ENCODE results near the gene TMEM37. TPM values are rescaled to one million over a fixed set of nuclear protein-coding genes. Genes with fewer than 3 reads are reported as not detected.
"Not testable (repeated sequence)": the region's sequence is repeated elsewhere in the genome, so short reads cannot be mapped to it uniquely, and the experiment has no call there.

Gene TMEM37
- total and polyA plus RNA-seq, 4 donors, result 17.6 to 125 (median 37.4) TPM

DNA sequence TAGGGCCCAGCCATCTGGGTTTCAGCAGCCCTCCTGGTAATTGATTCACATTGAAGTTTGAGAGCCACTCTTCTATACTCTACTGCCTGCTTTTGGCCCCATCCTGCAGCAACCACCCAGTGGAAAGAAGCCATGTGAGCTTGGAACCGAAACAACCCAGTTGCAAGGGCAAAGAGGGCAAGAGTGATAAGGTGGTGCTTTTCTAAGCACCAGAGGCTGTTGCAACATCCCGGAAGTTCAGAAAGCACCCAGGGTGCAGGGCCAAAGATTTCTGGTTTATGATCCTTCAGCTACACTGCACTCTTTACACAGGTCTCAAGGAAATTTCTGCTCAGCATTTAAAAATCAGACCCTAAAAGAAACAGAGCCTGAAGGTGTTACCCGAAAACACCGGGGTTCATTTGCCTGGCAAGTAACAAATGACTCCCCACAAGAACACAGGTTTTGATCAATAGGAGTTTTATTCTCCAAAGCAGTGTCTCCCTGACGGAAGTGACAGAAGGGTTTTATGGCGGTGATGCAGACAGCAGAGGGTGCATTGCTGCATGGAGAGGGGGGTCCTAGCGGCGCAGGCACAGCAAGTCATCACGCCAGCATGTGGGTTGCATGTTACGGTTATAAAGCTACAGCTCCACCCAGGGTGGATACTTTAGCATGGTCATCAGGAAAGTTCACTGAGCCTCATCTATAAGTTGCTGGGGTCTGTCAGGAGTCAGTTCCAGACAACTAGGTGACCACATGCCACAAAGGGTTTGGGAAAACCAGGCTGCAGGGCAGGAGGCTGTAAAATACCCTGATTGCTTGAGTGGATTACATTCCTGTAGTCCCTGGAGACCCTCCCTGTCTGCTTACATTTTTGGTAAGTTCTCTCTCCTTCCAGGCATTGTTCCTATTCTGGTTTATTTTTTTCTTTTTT, 28.8 kb upstream of the TMEM37 start:
- TF ChIP-seq EGR1 (IDR thresholded peaks at IDR 0.05; ENCODE audit: low read depth in 2 of 2) (peak in 1 of 2 donors; percentile 77), SP1 (IDR thresholded peaks at IDR 0.05) (peak; percentile 74), RAD21 (IDR thresholded peaks at IDR 0.05) (peak; percentile 64 to 75), HNF4G (IDR thresholded peaks at IDR 0.05) (peak; percentile 23), TAF1 (conservative IDR thresholded peaks at IDR 0.05) (no peak), FOXA1 (IDR thresholded peaks at IDR 0.05) (peak; percentile 62), HNF4A (conservative IDR thresholded peaks at IDR 0.05) (peak; percentile 79 to 94), YY1 (IDR thresholded peaks at IDR 0.05) (peak; percentile 81), FOXA2 (IDR thresholded peaks at IDR 0.05) (peak; percentile 36), NR2F2 (IDR thresholded peaks at IDR 0.05) (peak; percentile 92), RXRA (IDR thresholded peaks at IDR 0.05) (peak; percentile 89 to 96), JUND (IDR thresholded peaks at IDR 0.05) (peak in 1 of 2 donors; percentile 82), GABPA (IDR thresholded peaks at IDR 0.05 in 1 of 2, conservative IDR thresholded peaks at IDR 0.05 in 1 of 2) (peak in 1 of 2 donors; percentile 81)
- TF ChIP-seq, protein P1, sequence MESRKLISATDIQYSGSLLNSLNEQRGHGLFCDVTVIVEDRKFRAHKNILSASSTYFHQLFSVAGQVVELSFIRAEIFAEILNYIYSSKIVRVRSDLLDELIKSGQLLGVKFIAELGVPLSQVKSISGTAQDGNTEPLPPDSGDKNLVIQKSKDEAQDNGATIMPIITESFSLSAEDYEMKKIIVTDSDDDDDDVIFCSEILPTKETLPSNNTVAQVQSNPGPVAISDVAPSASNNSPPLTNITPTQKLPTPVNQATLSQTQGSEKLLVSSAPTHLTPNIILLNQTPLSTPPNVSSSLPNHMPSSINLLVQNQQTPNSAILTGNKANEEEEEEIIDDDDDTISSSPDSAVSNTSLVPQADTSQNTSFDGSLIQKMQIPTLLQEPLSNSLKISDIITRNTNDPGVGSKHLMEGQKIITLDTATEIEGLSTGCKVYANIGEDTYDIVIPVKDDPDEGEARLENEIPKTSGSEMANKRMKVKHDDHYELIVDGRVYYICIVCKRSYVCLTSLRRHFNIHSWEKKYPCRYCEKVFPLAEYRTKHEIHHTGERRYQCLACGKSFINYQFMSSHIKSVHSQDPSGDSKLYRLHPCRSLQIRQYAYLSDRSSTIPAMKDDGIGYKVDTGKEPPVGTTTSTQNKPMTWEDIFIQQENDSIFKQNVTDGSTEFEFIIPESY (IDR thresholded peaks at IDR 0.05), result no peak
- TF ChIP-seq, protein P2, sequence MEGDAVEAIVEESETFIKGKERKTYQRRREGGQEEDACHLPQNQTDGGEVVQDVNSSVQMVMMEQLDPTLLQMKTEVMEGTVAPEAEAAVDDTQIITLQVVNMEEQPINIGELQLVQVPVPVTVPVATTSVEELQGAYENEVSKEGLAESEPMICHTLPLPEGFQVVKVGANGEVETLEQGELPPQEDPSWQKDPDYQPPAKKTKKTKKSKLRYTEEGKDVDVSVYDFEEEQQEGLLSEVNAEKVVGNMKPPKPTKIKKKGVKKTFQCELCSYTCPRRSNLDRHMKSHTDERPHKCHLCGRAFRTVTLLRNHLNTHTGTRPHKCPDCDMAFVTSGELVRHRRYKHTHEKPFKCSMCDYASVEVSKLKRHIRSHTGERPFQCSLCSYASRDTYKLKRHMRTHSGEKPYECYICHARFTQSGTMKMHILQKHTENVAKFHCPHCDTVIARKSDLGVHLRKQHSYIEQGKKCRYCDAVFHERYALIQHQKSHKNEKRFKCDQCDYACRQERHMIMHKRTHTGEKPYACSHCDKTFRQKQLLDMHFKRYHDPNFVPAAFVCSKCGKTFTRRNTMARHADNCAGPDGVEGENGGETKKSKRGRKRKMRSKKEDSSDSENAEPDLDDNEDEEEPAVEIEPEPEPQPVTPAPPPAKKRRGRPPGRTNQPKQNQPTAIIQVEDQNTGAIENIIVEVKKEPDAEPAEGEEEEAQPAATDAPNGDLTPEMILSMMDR (IDR thresholded peaks at IDR 0.05; ENCODE audit: low read depth, low read length, missing input control), result no peak
- TF ChIP-seq, protein P3, sequence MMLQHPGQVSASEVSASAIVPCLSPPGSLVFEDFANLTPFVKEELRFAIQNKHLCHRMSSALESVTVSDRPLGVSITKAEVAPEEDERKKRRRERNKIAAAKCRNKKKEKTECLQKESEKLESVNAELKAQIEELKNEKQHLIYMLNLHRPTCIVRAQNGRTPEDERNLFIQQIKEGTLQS (IDR thresholded peaks at IDR 0.05), result peak; percentile 15
- TF ChIP-seq, protein P4, sequence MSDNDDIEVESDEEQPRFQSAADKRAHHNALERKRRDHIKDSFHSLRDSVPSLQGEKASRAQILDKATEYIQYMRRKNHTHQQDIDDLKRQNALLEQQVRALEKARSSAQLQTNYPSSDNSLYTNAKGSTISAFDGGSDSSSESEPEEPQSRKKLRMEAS (IDR thresholded peaks at IDR 0.05), result peak; percentile 95
- TF ChIP-seq, protein P5, sequence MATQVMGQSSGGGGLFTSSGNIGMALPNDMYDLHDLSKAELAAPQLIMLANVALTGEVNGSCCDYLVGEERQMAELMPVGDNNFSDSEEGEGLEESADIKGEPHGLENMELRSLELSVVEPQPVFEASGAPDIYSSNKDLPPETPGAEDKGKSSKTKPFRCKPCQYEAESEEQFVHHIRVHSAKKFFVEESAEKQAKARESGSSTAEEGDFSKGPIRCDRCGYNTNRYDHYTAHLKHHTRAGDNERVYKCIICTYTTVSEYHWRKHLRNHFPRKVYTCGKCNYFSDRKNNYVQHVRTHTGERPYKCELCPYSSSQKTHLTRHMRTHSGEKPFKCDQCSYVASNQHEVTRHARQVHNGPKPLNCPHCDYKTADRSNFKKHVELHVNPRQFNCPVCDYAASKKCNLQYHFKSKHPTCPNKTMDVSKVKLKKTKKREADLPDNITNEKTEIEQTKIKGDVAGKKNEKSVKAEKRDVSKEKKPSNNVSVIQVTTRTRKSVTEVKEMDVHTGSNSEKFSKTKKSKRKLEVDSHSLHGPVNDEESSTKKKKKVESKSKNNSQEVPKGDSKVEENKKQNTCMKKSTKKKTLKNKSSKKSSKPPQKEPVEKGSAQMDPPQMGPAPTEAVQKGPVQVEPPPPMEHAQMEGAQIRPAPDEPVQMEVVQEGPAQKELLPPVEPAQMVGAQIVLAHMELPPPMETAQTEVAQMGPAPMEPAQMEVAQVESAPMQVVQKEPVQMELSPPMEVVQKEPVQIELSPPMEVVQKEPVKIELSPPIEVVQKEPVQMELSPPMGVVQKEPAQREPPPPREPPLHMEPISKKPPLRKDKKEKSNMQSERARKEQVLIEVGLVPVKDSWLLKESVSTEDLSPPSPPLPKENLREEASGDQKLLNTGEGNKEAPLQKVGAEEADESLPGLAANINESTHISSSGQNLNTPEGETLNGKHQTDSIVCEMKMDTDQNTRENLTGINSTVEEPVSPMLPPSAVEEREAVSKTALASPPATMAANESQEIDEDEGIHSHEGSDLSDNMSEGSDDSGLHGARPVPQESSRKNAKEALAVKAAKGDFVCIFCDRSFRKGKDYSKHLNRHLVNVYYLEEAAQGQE (IDR thresholded peaks at IDR 0.05), result peak; percentile 63
- H3K27me3 ChIP-seq (ENCODE audit: control insufficient read depth in 4 of 4, insufficient read depth in 4 of 4, low read length in 3 of 4), result no peaks in the 10 kb centered on the region
- H3K4me1 ChIP-seq (ENCODE audit: control insufficient read depth in 4 of 4, insufficient read depth in 4 of 4, low read length in 3 of 4), result peaks cover 5 to 17% (median 10%) of the 10 kb centered on the region in 4 donors
- H3K27ac ChIP-seq (ENCODE audit: low read depth in 1 of 2, low read length in 2 of 2), result peak overlapping the region; percentile 37 to 60
- H3K4me3 ChIP-seq (ENCODE audit: low read depth in 1 of 3, low read length in 3 of 3), result no peak overlapping the region
- WGBS, result 62% methylated on average over 10 of the region's 10 CpGs
- no peak for DNase-seq (ENCODE audit: low spot score)
- H3K36me3 ChIP-seq (ENCODE audit: control insufficient read depth in 4 of 4, insufficient read depth in 3 of 4, low read depth in 1 of 4, low read length in 3 of 4), result no peaks in the 10 kb centered on the region
- H3K9me3 ChIP-seq (ENCODE audit: control insufficient read depth in 4 of 4, low read length in 3 of 4), result no peaks in the 10 kb centered on the region
- no peak overlapping the region for H3K9ac ChIP-seq (ENCODE audit: low read depth in 1 of 2, low read length in 2 of 2)

DNA sequence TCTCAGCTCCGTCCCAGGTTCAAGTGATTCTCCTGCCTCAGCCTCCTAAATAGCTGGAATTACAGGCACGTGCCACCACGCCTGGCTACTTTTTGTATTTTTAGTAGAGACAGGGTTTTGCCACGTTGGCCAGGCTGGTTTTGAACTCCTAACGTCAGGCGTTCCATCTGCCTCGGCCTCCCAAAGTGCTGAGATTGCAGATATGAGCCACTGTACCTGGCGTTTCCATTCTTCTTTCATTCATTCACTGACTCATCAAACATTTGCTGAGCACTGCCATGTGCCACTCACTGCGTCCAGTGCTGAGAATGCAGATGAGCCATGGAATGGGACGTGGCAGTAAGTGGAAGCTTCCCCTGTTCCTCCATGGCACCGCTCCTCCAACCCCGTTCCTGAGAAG, 28.0 kb upstream of the TMEM37 start:
- H3K4me3 ChIP-seq (ENCODE audit: low read depth in 1 of 3, low read length in 3 of 3); DNase-seq (ENCODE audit: low spot score); H3K27me3 ChIP-seq (ENCODE audit: control insufficient read depth in 4 of 4, insufficient read depth in 4 of 4, low read length in 3 of 4); H3K27ac ChIP-seq (ENCODE audit: low read depth in 1 of 2, low read length in 2 of 2); H3K9me3 ChIP-seq (ENCODE audit: control insufficient read depth in 4 of 4, low read length in 3 of 4); H3K9ac ChIP-seq (ENCODE audit: low read depth in 1 of 2, low read length in 2 of 2); H3K36me3 ChIP-seq (ENCODE audit: control insufficient read depth in 4 of 4, insufficient read depth in 3 of 4, low read depth in 1 of 4, low read length in 3 of 4): not testable (repeated sequence)
- 94% methylated on average over 12 of the region's 12 CpGs for WGBS
- peaks cover 5 to 22% (median 11%) of the 10 kb centered on the region in 4 donors for H3K4me1 ChIP-seq (ENCODE audit: control insufficient read depth in 4 of 4, insufficient read depth in 4 of 4, low read length in 3 of 4)

Measured in liver (tissue), 9 donors.